Measurements from ENCODE around the gene HERPUD1. TPM values are rescaled to one million over a fixed set of nuclear protein-coding genes. Genes with fewer than 3 reads are reported as not detected.

HERPUD1 gene
- polyA plus RNA-seq, 2 of the 4 experiments (the other 2 are of a cell fraction), result 65.8 to 140 TPM

GRCh38 chr16:56964243-56965148, 32.6 kb downstream of the HERPUD1 start:
- H3K27ac ChIP-seq, result peak overlapping the region in 1 of 2 experiments; percentile 22; a peak in 1 of 6 replicates
- no peak overlapping the region for H3K4me3 ChIP-seq
- TF ChIP-seq MAZ (IDR thresholded peaks at IDR 0.05; ENCODE audit: borderline replicate concordance, low read depth, low read length), result no peak
- no peak for TF ChIP-seq KDM5A (IDR thresholded peaks at IDR 0.05)
- TF ChIP-seq CHD4 (IDR thresholded peaks at IDR 0.05; ENCODE audit: borderline replicate concordance), result 0 out of 2 replicates have a peak, but pooled peaks have one; percentile 53
- TF ChIP-seq EHF (CRISPR knock-in tag; IDR thresholded peaks at IDR 0.05), result no peak
- TF ChIP-seq KDM1A (IDR thresholded peaks at IDR 0.05; ENCODE audit: low read depth), result no peak
- no peak for TF ChIP-seq HES2 (IDR thresholded peaks at IDR 0.05)
- no peak for TF ChIP-seq HDAC2 (IDR thresholded peaks at IDR 0.05)
- TF ChIP-seq HOXA7 (CRISPR knock-in tag; IDR thresholded peaks at IDR 0.05), result no peak
- peak; percentile 81 for TF ChIP-seq SMC3 (IDR thresholded peaks at IDR 0.05)
- TF ChIP-seq NPAS2 (CRISPR knock-in tag; IDR thresholded peaks at IDR 0.05; ENCODE audit: borderline replicate concordance), result no peak
- TF ChIP-seq HOXB13 (CRISPR knock-in tag; IDR thresholded peaks at IDR 0.05; ENCODE audit: low read depth), result no peak
- TF ChIP-seq ZFP36 (IDR thresholded peaks at IDR 0.05; ENCODE audit: borderline replicate concordance, partially characterized antibody), result no peak
- peak; percentile 20 to 67; a peak in 3 of 4 replicates for TF ChIP-seq CEBPB (IDR thresholded peaks at IDR 0.05)
- no peak for TF ChIP-seq POLR2AphosphoS2 (conservative IDR thresholded peaks at IDR 0.05; ENCODE audit: low read length)
- TF ChIP-seq BCL3 (IDR thresholded peaks at IDR 0.05), result no peak
- peak; percentile 70 to 82 for TF ChIP-seq RAD21 (conservative IDR thresholded peaks at IDR 0.05 in 1 of 2, IDR thresholded peaks at IDR 0.05 in 1 of 2)
- no peak for TF ChIP-seq MYC (IDR thresholded peaks at IDR 0.05; ENCODE audit: borderline replicate concordance, low read length)
- no peak for TF ChIP-seq EP300 (IDR thresholded peaks at IDR 0.05)
- TF ChIP-seq MAFK (IDR thresholded peaks at IDR 0.05; ENCODE audit: partially characterized antibody), result no peak
- no peak for TF ChIP-seq FOSL2 (IDR thresholded peaks at IDR 0.05)
- no peak for TF ChIP-seq FOSL2 (CRISPR knock-in tag; IDR thresholded peaks at IDR 0.05)
- no peak for TF ChIP-seq RFX5 (IDR thresholded peaks at IDR 0.05)
- TF ChIP-seq EHMT2 (IDR thresholded peaks at IDR 0.05; ENCODE audit: low read depth), result no peak
- peak; percentile 99 for TF ChIP-seq ESRRA (IDR thresholded peaks at IDR 0.05; ENCODE audit: borderline replicate concordance, low read length)
- no peak for TF ChIP-seq ZC3H11A (IDR thresholded peaks at IDR 0.05)
- no peak for TF ChIP-seq RNF2 (IDR thresholded peaks at IDR 0.05; ENCODE audit: borderline replicate concordance, low read depth)
- TF ChIP-seq TP53 (CRISPR knock-in tag; IDR thresholded peaks at IDR 0.05), result no peak
- TF ChIP-seq E2F6 (IDR thresholded peaks at IDR 0.05; ENCODE audit: borderline replicate concordance, low read depth), result no peak
- no peak for TF ChIP-seq TFCP2L1 (CRISPR knock-in tag; IDR thresholded peaks at IDR 0.05)
- no peak for TF ChIP-seq ZNF302 (CRISPR knock-in tag; IDR thresholded peaks at IDR 0.05)
- TF ChIP-seq FOXS1 (CRISPR knock-in tag; IDR thresholded peaks at IDR 0.05), result no peak
- TF ChIP-seq POLR2A (IDR thresholded peaks at IDR 0.05; ENCODE audit: low read length), result no peak
- no peak for TF ChIP-seq CBX8 (IDR thresholded peaks at IDR 0.05)
- TF ChIP-seq REST (IDR thresholded peaks at IDR 0.05), result no peak
- TF ChIP-seq CTCF (IDR thresholded peaks at IDR 0.05), result peak; percentile 89
- ATAC-seq, result peak; percentile 57 to 87; a peak in 4 of 6 replicates
- peaks cover 3% of the 10 kb centered on the region; the same call in 1 of the 3 replicates for H3K4me1 ChIP-seq
- ChIA-PET CTCF (interaction anchor here (0.6 to 5.5 kb wide), 33 partner anchors 8 to 227 kb away, joined by 3 to 38 read pairs (median 4); partner anchors contain the start of genes NLRC5 and SLC12A3), POLR2A (no interaction called here)
- no peaks in the 10 kb centered on the region for H3K9me3 ChIP-seq
- no peak for FAIRE-seq
- peak; percentile 73 to 85 for DNase-seq (ENCODE audit: low read depth in 1 of 2, low spot score in 1 of 2)
- 51% methylated on average over 23 of the region's 30 CpGs for WGBS (ENCODE audit: missing lambda C conversion rate)
- no peak overlapping the region for H3K4me2 ChIP-seq
